ENCODE results near the gene SPP1.

SPP1 gene

DNA sequence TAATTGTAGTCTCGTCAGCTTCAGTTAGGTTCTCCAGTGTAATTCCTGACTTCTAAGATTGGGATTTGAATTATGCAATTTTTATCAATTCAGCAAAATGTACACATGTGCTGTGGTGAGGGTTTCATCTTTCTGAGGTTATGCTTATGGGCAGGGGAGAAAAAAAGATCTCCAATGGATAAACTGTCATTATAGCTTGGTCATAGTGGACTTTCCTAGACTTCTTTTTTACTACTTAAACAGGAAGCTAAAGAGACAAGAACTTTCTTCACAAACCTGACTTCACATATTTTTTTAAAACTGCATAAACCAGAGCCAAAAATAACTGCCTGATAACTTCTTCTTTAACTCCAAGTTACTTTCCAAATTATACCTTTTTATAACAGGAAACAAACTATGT, 21.7 kb upstream of the SPP1 start:
- DNase-seq (ENCODE audit: low read depth in 2 of 2): no peak

GRCh38 chr4:87956501-87956900, 19.0 kb upstream of the SPP1 start:
- no peak for DNase-seq (ENCODE audit: low read depth in 2 of 2)

GRCh38 chr4:87957061-87957460, 18.5 kb upstream of the SPP1 start:
- no peak for DNase-seq (ENCODE audit: low read depth in 2 of 2)

DNA sequence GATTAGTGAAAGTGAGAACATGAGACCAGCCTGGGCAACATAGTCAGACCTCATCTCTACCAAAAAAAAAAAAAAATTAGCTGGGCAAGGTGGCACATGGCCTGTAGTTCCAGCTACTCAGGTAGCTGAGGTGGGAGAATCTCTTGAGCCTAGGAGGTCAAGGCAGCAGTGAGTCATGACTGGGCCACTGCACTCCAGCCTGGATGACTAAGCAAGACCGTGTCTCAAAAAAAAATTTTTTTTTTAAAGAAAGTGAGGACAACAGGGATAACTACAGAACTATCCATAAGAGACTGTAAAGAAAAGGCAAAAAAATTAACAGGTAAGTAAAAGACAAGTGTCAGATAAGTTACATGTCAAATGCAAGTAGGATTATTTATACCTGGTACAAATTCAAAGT, 13.5 kb upstream of the SPP1 start:
- no peak for DNase-seq (ENCODE audit: low read depth in 2 of 2)

DNA sequence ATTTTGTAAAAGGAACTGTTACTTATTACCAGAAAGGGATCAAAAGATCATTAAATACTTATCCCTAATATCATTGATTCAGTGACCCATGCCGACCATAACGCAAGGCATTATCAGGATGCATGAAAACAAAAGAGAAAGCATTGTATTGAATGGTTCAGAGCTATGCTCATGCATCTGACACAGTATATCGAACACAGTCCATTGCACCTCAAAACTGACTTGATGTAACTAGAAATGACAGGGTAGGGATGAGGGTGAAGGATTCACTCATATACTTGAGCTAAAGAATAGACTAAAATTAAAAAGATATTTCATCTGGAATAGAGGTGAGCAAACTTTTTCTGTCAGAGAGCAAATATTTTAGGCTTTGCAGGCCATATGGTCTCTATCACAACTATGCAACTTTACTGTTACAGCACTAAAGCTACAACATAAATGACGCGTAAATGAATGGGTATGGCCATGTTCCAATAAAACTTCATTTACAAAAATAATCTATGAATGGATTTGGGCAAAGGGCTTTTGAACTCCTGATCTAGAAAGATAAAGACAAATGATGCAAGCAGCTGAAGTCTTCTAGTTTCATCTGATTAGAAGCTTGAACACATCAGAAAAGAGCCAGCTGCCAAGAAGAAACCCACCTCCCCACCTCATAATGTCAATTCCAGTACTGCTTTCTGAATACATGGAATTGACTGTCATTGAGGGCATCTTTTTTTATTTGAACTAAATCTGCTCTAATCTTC, 12.9 kb upstream of the SPP1 start:
- DNase-seq (ENCODE audit: low read depth in 2 of 2): no peak

DNA sequence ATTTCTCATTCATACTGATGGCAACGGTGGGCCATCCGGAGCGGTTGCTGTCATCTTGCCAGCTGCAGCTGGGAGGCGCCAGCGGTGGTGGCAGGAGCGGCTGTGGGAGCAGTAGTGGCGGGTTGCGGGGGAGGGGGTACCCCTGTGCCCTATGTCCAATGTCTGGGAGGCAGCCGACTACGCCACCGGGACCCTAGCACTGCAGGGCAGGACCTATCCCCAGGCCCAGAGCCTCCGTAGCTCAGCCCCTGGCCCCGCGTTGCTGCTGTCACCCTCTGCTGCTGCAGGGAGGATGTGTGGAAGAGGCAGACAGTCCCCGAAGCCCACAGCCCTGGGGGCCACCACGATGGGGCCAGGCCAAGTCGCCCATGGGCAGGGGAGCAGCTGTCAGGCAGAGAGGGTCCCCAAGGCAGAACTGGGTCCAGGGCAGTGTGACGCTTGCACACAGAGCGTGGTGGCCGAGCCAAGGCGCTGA, 10.0 kb upstream of the SPP1 start:
- no peak for DNase-seq (ENCODE audit: low read depth in 2 of 2)

GRCh38 chr4:87966095-87966496, 9.4 kb upstream of the SPP1 start:
- DNase-seq (ENCODE audit: low read depth in 2 of 2): no peak

- DNase-seq (ENCODE audit: low read depth in 2 of 2): no peak
Measured at GRCh38 chr4:87967193-87967592, 8.3 kb upstream of the SPP1 start.

DNA sequence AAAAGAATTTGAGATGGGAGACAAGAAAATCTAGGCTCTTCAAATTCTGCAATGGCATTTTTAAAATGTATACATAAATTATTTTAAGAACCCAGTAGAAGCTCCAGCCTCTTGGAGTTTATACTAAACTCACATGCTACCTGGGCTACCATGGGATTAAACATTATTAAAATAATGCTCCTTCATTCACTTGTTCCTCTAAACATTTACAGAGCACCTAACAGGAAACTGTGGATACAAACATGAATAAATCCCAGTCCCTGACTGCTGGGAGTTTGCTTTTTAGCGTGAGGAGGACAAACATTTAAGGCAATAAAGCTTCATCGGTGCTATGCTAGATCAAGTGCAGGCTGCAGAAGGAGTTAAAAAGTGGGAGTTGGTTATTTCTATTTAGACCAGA, 5.4 kb upstream of the SPP1 start:
- DNase-seq (ENCODE audit: low read depth in 2 of 2): no peak

GRCh38 chr4:87971866-87972265, 3.6 kb upstream of the SPP1 start:
- DNase-seq (ENCODE audit: low read depth in 2 of 2): no peak

DNA sequence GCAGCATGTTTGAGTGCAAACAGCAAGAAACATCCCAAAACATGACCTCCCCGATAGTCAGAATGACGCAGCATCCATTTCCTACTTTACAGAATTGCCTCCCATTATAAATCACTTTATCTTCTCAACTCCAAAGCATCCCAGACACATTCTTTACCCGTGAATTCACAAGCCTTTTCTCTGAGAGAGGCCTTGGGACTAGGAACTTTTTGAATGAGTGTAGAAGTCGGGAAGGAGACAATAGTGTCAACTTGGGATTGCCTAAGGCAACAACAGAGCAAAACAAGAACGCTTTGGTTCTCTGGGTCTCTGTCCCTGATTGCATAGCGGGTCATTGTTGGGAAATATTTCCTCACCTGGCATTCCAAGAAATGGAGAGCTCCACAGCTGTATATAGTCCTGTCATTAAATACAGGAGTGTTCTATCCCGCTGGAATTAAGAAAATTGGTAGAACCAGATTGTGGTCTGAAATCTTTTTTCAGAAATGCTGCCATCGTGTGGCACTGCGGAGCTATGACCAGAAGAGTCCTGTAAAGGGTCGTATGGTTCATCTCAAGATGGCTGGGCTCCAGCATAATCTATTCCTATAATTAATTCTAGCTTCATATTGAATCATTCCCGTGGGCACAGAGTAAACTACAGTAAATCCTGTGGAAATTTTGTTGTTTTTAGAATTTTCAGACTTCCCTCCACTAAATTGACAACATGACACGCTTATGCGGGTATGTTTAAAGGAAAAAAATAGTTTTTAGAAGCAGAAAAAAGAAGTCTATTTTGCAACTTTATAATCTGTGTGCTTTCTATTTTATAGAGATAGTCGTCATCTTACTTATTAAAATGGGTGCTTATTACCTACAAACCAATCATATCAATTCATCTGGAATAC, 2.0 kb upstream of the SPP1 start:
- DNase-seq (ENCODE audit: low read depth in 2 of 2): no peak

DNA sequence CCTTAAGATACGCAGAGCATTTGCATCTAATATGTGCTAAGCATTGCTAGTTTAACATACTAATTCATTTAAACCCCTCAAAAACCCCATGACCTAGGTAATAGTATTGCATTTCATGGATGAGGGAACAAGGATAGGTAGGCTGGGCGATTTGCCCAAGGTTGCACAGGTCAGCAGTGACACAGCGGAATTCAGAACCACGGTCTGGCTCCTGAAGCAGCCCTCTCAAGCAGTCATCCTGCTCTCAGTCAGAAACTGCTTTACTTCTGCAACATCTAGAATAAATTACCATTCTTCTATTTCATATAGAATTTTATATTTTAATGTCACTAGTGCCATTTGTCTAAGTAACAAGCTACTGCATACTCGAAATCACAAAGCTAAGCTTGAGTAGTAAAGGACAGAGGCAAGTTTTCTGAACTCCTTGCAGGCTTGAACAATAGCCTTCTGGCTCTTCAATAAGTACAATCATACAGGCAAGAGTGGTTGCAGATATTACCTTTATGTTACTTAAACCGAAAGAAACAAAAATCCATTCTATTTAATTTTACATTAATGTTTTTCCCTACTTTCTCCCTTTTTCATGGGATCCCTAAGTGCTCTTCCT, 555 bp upstream of the SPP1 start:
- DNase-seq (ENCODE audit: low read depth in 2 of 2): no peak

GRCh38 chr4:87977521-87978278, 2.2 kb downstream of the SPP1 start:
- DNase-seq (ENCODE audit: low read depth in 2 of 2): no peak

- DNase-seq (ENCODE audit: low read depth in 2 of 2): no peak
Measured at GRCh38 chr4:87978681-87979080, 3.2 kb downstream of the SPP1 start.

- DNase-seq (ENCODE audit: low read depth in 2 of 2): no peak
Measured at GRCh38 chr4:87979810-87980209, 4.3 kb downstream of the SPP1 start.

GRCh38 chr4:87981486-87981885, 6.0 kb downstream of the SPP1 start:
- no peak for DNase-seq (ENCODE audit: low read depth in 2 of 2)

DNA sequence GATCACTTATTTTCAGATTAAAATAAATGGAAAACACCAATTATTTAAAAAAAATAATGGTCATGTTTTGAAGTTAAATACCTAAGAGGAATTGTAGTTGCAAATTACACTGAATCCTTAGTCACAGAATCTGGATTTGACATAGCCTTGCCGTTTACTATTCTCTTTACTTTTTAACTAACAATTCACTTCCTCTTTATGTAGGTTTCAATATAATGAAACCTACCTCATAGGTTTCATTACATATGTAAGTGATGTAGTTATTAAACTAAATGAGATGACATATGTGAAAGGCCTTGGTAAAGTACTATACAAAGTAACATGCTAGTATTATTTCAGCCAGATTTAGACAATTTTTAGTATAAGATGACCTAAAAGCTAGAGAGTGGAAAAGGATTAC, 6.5 kb downstream of the SPP1 start:
- DNase-seq (ENCODE audit: low read depth in 2 of 2): no peak

GRCh38 chr4:87982446-87983010, 7.0 kb downstream of the SPP1 start:
- no peak for DNase-seq (ENCODE audit: low read depth in 2 of 2)

DNA sequence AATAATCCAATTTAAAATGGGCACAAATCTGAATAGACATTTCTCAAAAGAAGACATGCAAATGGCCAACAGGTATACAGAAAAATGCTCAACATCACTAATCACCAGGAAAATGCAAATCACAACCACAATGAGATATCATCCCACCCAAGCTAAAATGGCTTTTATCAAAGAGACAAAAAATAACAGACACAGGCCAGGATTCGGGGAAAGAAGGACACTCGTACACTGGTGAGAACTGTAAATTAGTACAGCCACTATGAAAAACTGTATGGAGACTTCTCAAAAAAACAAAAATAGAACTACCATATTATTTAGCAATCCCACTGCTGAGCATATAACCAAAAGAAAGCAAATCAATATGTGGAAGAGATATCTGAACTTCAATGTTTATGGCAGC, 8.5 kb downstream of the SPP1 start:
- DNase-seq (ENCODE audit: low read depth in 2 of 2): no peak

GRCh38 chr4:87985097-87985886, 9.8 kb downstream of the SPP1 start:
- no peak for DNase-seq (ENCODE audit: low read depth in 2 of 2)

DNA sequence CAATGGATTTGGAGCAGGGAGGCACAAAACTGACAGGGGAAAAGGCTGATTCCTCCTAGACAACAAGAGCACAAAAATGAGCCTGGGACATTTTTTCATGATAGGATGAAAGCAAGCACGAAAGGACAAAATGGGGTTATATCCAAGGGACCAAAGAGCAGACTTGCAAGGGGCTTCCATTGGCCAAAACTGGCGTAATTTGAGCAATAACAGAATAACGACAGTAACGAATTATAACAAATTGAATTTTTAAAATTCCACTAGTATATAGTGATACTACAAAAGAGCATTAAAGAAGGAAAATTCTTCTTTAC, 10.3 kb downstream of the SPP1 start:
- DNase-seq (ENCODE audit: low read depth in 2 of 2): no peak

Data from activated CD8-positive, alpha-beta memory T cell treated with anti-CD3 and anti-CD28 coated beads for 4 hours (primary cell).